ENCODE data around the gene MAP1LC3B2.

DNA sequence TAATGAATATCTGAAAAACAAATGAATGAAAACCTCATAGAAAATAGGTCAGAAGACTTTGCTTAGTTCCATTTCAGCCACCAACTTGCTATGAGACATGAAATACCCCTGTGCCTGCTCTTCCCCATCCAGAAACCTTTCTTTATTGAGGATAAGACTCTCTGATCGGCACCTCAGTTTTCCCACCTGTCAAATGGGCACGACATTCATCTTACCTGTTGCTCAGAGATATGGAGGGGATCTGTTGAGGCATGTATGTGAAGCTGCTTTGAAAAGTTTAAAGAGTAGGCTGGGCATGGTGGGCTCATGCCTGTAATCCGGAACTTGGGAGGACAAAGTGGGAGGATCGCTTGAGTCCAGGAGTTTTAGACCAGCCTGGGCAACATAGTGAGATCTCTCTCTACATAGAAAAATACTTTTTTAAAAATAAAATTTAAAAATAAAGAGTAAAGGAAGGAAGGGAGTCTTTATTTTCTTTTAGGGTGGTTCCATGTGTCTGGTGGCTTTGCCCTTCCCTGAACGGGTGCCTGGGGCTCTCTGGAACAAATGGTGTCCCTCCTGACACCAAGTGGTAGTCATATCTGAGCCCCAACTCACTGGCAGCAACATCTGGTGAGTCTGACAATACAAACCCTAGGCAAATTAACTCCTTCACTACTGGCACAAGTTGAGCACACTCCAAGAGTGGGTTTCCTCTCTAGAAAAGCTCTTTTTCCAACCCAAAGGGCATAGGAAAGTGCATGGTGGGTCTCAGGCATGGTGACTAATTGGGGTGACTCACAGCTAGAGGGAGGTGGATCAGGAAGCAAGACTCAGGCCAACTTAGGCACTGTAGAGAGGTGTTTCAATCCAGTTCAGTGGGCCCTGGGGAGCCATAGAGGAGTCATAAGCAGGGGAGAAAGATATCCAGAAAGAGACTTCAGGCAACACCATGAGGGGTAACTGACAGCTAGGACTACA lies 42.1 kb downstream of the MAP1LC3B2 start:
- TF ChIP-seq, protein P1, sequence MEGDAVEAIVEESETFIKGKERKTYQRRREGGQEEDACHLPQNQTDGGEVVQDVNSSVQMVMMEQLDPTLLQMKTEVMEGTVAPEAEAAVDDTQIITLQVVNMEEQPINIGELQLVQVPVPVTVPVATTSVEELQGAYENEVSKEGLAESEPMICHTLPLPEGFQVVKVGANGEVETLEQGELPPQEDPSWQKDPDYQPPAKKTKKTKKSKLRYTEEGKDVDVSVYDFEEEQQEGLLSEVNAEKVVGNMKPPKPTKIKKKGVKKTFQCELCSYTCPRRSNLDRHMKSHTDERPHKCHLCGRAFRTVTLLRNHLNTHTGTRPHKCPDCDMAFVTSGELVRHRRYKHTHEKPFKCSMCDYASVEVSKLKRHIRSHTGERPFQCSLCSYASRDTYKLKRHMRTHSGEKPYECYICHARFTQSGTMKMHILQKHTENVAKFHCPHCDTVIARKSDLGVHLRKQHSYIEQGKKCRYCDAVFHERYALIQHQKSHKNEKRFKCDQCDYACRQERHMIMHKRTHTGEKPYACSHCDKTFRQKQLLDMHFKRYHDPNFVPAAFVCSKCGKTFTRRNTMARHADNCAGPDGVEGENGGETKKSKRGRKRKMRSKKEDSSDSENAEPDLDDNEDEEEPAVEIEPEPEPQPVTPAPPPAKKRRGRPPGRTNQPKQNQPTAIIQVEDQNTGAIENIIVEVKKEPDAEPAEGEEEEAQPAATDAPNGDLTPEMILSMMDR (CRISPR knock-in tag; IDR thresholded peaks at IDR 0.05): no peak
- TF ChIP-seq ZSCAN29 (CRISPR knock-in tag; conservative IDR thresholded peaks at IDR 0.05) (no peak), MAZ (IDR thresholded peaks at IDR 0.05; ENCODE audit: borderline replicate concordance, low read depth, low read length) (no peak), MAZ (CRISPR knock-in tag; IDR thresholded peaks at IDR 0.05; ENCODE audit: low read depth) (no peak), RAD51 (IDR thresholded peaks at IDR 0.05; ENCODE audit: borderline replicate concordance) (no peak), EP300 (IDR thresholded peaks at IDR 0.05; ENCODE audit: low read depth in 2 of 2, low read length in 2 of 2) (no peak), EP300 (CRISPR knock-in tag; IDR thresholded peaks at IDR 0.05; ENCODE audit: borderline replicate concordance) (no peak), CREM (IDR thresholded peaks at IDR 0.05) (no peak), CREM (CRISPR knock-in tag; IDR thresholded peaks at IDR 0.05) (no peak), NFIC (IDR thresholded peaks at IDR 0.05; ENCODE audit: low read length) (no peak), HNRNPH1 (optimal IDR thresholded peaks at IDR 0.05; ENCODE audit: low read depth, low read length) (no peak), U2AF1 (optimal IDR thresholded peaks at IDR 0.05; ENCODE audit: low read depth, low read length) (no peak), TAF1 (CRISPR knock-in tag; IDR thresholded peaks at IDR 0.05) (no peak), ZNF292 (CRISPR knock-in tag; IDR thresholded peaks at IDR 0.05; ENCODE audit: borderline replicate concordance, low read depth) (no peak), POLR2AphosphoS5 (IDR thresholded peaks at IDR 0.05; ENCODE audit: low read depth, low read length) (no peak)
- TF ChIP-seq, protein P2, sequence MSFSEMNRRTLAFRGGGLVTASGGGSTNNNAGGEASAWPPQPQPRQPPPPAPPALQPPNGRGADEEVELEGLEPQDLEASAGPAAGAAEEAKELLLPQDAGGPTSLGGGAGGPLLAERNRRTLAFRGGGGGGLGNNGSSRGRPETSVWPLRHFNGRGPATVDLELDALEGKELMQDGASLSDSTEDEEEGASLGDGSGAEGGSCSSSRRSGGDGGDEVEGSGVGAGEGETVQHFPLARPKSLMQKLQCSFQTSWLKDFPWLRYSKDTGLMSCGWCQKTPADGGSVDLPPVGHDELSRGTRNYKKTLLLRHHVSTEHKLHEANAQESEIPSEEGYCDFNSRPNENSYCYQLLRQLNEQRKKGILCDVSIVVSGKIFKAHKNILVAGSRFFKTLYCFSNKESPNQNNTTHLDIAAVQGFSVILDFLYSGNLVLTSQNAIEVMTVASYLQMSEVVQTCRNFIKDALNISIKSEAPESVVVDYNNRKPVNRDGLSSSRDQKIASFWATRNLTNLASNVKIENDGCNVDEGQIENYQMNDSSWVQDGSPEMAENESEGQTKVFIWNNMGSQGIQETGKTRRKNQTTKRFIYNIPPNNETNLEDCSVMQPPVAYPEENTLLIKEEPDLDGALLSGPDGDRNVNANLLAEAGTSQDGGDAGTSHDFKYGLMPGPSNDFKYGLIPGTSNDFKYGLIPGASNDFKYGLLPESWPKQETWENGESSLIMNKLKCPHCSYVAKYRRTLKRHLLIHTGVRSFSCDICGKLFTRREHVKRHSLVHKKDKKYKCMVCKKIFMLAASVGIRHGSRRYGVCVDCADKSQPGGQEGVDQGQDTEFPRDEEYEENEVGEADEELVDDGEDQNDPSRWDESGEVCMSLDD (CRISPR knock-in tag; IDR thresholded peaks at IDR 0.05; ENCODE audit: borderline replicate concordance): no peak
